SU-DHL-6 (cell line): ENCODE measurements around the gene RPL11.
"Not testable (repeated sequence)": the region's sequence is repeated elsewhere in the genome, so short reads cannot be mapped to it uniquely, and the experiment has no call there.

ENCODE experiments used
- H2AFZ ChIP-seq: fragments of 200-600 bp; sonication (generic); 2 replicates; pipeline ENCODE4 v1.6.1; 2014; ENCODE audit warnings: low read depth, mild to moderate bottlenecking, moderate library complexity, mixed read lengths, antibody characterized with exemption, low read length; ENCODE audit not compliant: severe bottlenecking
- H3F3A ChIP-seq: fragments of 200-600 bp; shearing (Covaris generic); 2 replicates; pipeline ENCODE4 v1.6.0; 2016; ENCODE audit warnings: antibody characterized with exemption, mild to moderate bottlenecking; ENCODE audit not compliant: insufficient read depth
- H3K27ac ChIP-seq: fragments of 200-600 bp; sonication (generic); 2 replicates; pipeline ENCODE4 v1.5.1; 2016; ENCODE audit warnings: low read depth, mild to moderate bottlenecking, low read length, moderate library complexity, mixed read lengths
- H3K27me3 ChIP-seq: fragments of 200-600 bp; sonication (generic), shearing (Covaris generic); 2 replicates; pipeline ENCODE4 v1.6.0; 2014; ENCODE audit warnings: mild to moderate bottlenecking, low read length
- H3K36me3 ChIP-seq: fragments of 200-600 bp; sonication (generic); 2 replicates; pipeline ENCODE4 v1.6.1; 2014; ENCODE audit warnings: mild to moderate bottlenecking, low read length, mixed read lengths
- H3K4me2 ChIP-seq: fragments of 300-600, 200-600 bp; shearing (Covaris generic), sonication (generic); 2 replicates; pipeline ENCODE4 v1.6.0; 2014; ENCODE audit warnings: low read length, low read depth, mild to moderate bottlenecking; ENCODE audit not compliant: poor library complexity, severe bottlenecking
- H3K4me3 ChIP-seq: fragments of 200-600 bp; sonication (generic); 2 replicates; pipeline ENCODE4 v1.5.1; 2014; ENCODE audit warnings: antibody characterized with exemption, low read length, mild to moderate bottlenecking, mixed read lengths; ENCODE audit not compliant: insufficient read depth, poor library complexity, severe bottlenecking
- H3K79me2 ChIP-seq: fragments of 200-600 bp; sonication (generic); 2 replicates; pipeline ENCODE4 v1.6.1; 2014; ENCODE audit warnings: mild to moderate bottlenecking, low read length, moderate library complexity; ENCODE audit not compliant: insufficient read depth
- H3K9ac ChIP-seq: fragments of 200-600 bp; sonication (generic); 2 replicates; pipeline ENCODE4 v1.7.0; 2014; ENCODE audit warnings: mild to moderate bottlenecking, low read length
- H3K9me2 ChIP-seq: fragments of 200-600 bp; sonication (generic); replicated peaks from 2 replicates; pipeline ENCODE4 v1.6.1; 2014; ENCODE audit warnings: low read length; ENCODE audit not compliant: insufficient read depth
- H3K9me3 ChIP-seq: fragments of 200-600 bp; sonication (generic); 2 replicates; pipeline ENCODE4 v1.6.1; 2014; ENCODE audit warnings: low read length, mixed read lengths; ENCODE audit not compliant: insufficient read depth
- H4K20me1 ChIP-seq: fragments of 200-600 bp; sonication (generic); 2 replicates; pipeline ENCODE4 v1.6.1; 2014; ENCODE audit warnings: low read depth, mild to moderate bottlenecking, antibody characterized with exemption, low read length, moderate library complexity, mixed read lengths
- EZH2phosphoT487 ChIP-seq: fragments of 200-600 bp; sonication (generic), shearing (Covaris generic); conservative IDR thresholded peaks from 2 replicates; pipeline ENCODE4 v1.6.1; 2018; ENCODE audit warnings: mild to moderate bottlenecking, antibody characterized with exemption, low read length, moderate library complexity, mixed read lengths
- TF ChIP-seq, protein P1 (sequence below): fragments of 200-600 bp; sonication (generic); IDR thresholded peaks from one replicate; pipeline ENCODE4 v1.5.1; 2017; ENCODE audit warnings: antibody characterized with exemption, mild to moderate bottlenecking, low read length, moderate library complexity; ENCODE audit not compliant: insufficient read depth, poor library complexity, severe bottlenecking

Gene RPL11

DNA sequence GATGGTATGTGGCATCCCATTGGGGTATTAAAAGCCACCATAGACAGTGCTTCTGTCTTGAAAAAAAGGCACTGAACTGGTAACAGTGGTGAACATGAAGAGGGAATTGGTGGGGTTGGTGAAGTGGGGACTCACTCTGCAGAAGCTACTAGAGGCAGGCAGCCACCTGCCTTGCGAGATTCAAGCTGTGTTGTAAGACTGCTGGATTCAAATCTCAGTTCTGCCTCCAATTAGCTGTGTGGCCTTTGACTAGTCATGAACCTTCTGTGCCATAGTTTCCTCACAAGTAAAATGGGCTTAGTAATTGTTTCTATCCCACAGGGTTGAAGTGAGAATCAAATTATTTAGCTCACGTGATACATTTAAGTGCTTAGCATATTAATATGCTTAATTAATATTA is 35.1 kb downstream of the RPL11 start:
- no peaks in the 10 kb centered on the region for H3K9me3 ChIP-seq
- no peaks in the 10 kb centered on the region for H3K79me2 ChIP-seq
- no peaks in the 10 kb centered on the region for H3K36me3 ChIP-seq
- H3K9me2 ChIP-seq, result no peaks in the 10 kb centered on the region
- no peaks in the 10 kb centered on the region for H4K20me1 ChIP-seq
- peaks cover 13% of the 10 kb centered on the region for H3F3A ChIP-seq
- H3K4me2 ChIP-seq, result no peak overlapping the region
- TF ChIP-seq EZH2phosphoT487, result no peak
- TF ChIP-seq, protein P1, sequence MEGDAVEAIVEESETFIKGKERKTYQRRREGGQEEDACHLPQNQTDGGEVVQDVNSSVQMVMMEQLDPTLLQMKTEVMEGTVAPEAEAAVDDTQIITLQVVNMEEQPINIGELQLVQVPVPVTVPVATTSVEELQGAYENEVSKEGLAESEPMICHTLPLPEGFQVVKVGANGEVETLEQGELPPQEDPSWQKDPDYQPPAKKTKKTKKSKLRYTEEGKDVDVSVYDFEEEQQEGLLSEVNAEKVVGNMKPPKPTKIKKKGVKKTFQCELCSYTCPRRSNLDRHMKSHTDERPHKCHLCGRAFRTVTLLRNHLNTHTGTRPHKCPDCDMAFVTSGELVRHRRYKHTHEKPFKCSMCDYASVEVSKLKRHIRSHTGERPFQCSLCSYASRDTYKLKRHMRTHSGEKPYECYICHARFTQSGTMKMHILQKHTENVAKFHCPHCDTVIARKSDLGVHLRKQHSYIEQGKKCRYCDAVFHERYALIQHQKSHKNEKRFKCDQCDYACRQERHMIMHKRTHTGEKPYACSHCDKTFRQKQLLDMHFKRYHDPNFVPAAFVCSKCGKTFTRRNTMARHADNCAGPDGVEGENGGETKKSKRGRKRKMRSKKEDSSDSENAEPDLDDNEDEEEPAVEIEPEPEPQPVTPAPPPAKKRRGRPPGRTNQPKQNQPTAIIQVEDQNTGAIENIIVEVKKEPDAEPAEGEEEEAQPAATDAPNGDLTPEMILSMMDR, result no peak
- H3K27me3 ChIP-seq, result no peaks in the 10 kb centered on the region
- H2AFZ ChIP-seq, result no peak overlapping the region
- H3K27ac ChIP-seq, result no peak overlapping the region
- no peak overlapping the region for H3K9ac ChIP-seq
- no peak overlapping the region for H3K4me3 ChIP-seq

DNA sequence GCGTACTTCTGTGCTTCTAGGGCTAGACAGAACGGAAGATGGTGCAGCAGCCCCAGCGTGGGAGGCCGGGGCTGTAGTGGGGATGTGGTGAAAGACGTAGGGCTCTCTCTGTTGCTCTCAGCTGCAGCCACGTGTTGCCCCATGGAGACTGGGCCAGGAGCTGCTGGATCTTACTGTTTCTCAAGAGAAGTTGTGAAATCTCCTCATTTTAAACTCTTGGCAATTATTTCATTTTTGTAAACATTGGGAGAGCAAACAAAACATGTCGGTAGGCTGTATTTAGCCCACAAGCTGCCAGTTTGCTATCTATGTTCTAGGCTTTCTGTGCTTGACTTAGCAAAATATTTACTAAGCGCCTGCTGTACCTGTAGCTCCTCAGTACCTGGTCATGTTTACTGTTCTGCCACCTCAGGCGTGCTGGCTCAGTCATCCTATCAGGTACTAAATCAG is 35.8 kb downstream of the RPL11 start:
- no peak for TF ChIP-seq EZH2phosphoT487
- TF ChIP-seq, protein P1, result no peak
- H3K9me2 ChIP-seq, result no peaks in the 10 kb centered on the region
- peaks cover 13% of the 10 kb centered on the region for H3F3A ChIP-seq
- H3K79me2 ChIP-seq, result no peaks in the 10 kb centered on the region
- H3K27ac ChIP-seq, result no peak overlapping the region
- no peak overlapping the region for H3K4me2 ChIP-seq
- no peak overlapping the region for H3K9ac ChIP-seq
- no peaks in the 10 kb centered on the region for H3K36me3 ChIP-seq
- H3K4me3 ChIP-seq, result no peak overlapping the region
- H4K20me1 ChIP-seq, result no peaks in the 10 kb centered on the region
- no peak overlapping the region for H2AFZ ChIP-seq
- H3K27me3 ChIP-seq, result no peaks in the 10 kb centered on the region
- no peaks in the 10 kb centered on the region for H3K9me3 ChIP-seq

DNA sequence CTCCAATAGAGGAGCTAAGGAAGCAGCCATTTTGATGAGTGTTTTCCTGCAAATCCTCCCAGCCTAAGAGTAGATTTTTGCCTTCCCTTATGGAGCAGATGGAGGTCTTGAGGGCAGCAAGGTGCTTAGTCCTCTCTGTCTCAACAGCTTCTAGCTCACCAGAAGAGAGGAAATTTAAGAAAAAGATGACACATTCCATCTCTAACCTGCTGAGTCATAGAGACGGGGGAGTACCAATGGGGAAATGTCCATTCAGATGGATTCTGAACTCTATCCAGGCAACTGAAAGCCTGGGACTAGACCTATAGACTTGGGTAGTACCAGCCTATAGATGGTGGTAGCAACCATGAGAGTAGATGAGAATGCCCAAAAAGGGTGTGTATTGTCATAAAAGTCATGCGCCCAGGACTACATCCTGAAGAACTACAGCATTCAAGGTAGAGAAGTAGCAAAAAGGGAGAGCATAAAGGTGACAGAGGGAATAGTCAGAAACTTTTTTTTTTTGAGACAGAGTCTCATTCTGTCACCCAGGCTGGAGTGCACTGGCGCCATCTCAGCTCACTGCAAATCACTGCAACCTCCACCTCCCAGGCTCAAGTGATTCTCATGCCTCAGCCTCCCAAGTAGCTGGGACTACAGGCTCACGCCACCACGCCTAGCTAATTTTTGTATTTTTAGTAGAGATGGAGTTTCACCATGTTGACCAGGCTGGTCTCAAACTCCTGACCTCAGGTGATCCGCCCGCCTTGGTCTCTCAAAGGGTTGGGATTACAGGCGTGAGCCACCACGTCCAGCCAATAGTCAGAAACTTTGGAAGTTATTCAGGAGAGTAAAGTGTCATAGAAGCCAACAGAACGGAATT is 41.0 kb downstream of the RPL11 start:
- Histone ChIP-seq H3K79me2 (no peaks in the 10 kb centered on the region), H3K9me3 (no peaks in the 10 kb centered on the region), H3K4me3 (no peak overlapping the region), H3F3A (peaks cover 4% of the 10 kb centered on the region), H3K27me3 (no peaks in the 10 kb centered on the region), H4K20me1 (no peaks in the 10 kb centered on the region), H2AFZ (no peak overlapping the region), H3K4me2 (no peak overlapping the region), H3K36me3 (no peaks in the 10 kb centered on the region), H3K9ac (no peak overlapping the region), H3K9me2 (no peaks in the 10 kb centered on the region), H3K27ac (no peak overlapping the region)
- TF ChIP-seq, protein P1, result no peak
- no peak for TF ChIP-seq EZH2phosphoT487

DNA sequence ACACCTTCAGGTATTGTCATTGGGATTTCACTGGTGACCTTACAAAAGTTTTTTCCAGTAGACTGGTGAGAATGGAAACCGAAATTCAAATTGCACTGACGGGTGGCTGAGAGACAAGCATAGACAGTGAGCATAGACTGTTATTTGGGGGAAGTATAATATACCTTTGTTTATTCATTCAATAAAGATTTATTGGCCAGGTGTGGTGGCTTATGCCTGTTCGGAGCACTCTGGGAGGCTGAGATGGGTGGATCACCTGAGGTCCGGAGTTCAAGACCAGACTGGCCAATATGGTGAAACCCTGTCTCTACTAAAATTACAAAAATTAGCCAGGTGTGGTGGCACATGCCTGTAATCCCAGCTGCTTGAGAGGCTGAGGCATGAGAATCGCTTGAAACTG is 41.7 kb downstream of the RPL11 start:
- H3K4me3 ChIP-seq, H3K27ac ChIP-seq, H3K4me2 ChIP-seq: not testable (repeated sequence)

More for the DNA sequence above, 41.7 kb downstream of the RPL11 start:
- H3K27me3 ChIP-seq, H2AFZ ChIP-seq, H3K9ac ChIP-seq, H3K9me3 ChIP-seq, H3K9me2 ChIP-seq, H3K79me2 ChIP-seq, H4K20me1 ChIP-seq, H3K36me3 ChIP-seq, H3F3A ChIP-seq: not testable (repeated sequence)
